MM.1S (cell line): ENCODE results near the gene RPS14.

Experiments used
- DNase-seq: peaks from one replicate; pipeline ENCODE4 v3.0.0-alpha.2; 2015
- H2AFZ ChIP-seq: fragments of 300-600 bp; sonication (generic); 2 replicates; pipeline ENCODE4 v1.6.0; 2016; ENCODE audit warnings: antibody characterized with exemption, low read length
- H3F3A ChIP-seq: fragments of 300-600 bp; sonication (generic); 2 replicates; pipeline ENCODE4 v1.6.1; 2016; ENCODE audit warnings: mild to moderate bottlenecking, antibody characterized with exemption, low read length, moderate library complexity, mixed read lengths; ENCODE audit not compliant: insufficient read depth
- H3K27ac ChIP-seq: fragments of 300-600 bp; sonication (generic); 2 replicates; pipeline ENCODE4 v1.5.1; 2016; ENCODE audit warnings: mild to moderate bottlenecking, low read length
- H3K27me3 ChIP-seq: fragments of 300-600 bp; sonication (generic); replicated peaks from 2 replicates; pipeline ENCODE4 v1.6.0; 2016; ENCODE audit warnings: low read length; ENCODE audit not compliant: insufficient read depth
- H3K36me3 ChIP-seq: fragments of 300-600 bp; sonication (generic); replicated peaks from 2 replicates; pipeline ENCODE4 v1.6.1; 2016; ENCODE audit warnings: mild to moderate bottlenecking, low read length, mixed read lengths; ENCODE audit not compliant: insufficient read depth
- H3K4me1 ChIP-seq: fragments of 300-600 bp; sonication (generic); 2 replicates; pipeline ENCODE4 v1.6.1; 2016; ENCODE audit warnings: low read length, mixed read lengths
- H3K4me2 ChIP-seq: fragments of 300-600 bp; sonication (generic); 2 replicates; pipeline ENCODE4 v1.6.0; 2016; ENCODE audit warnings: low read depth, low read length
- H3K4me3 ChIP-seq: fragments of 300-600 bp; sonication (generic); 2 replicates; pipeline ENCODE4 v1.5.1; 2016; ENCODE audit warnings: low read length, mixed read lengths
- H3K79me2 ChIP-seq: fragments of 300-600 bp; sonication (generic); 2 replicates; pipeline ENCODE4 v1.6.1; 2016; ENCODE audit warnings: mixed run types, low read length, mixed read lengths
- H3K9ac ChIP-seq: fragments of 300-600 bp; sonication (generic); 2 replicates; pipeline ENCODE4 v1.6.1; 2016; ENCODE audit warnings: low read length, mixed read lengths
- H3K9me2 ChIP-seq: fragments of 300-600 bp; sonication (generic); replicated peaks from 2 replicates; pipeline ENCODE4 v1.6.1; 2016; ENCODE audit warnings: mild to moderate bottlenecking, low read length, mixed read lengths; ENCODE audit not compliant: insufficient read depth
- H3K9me3 ChIP-seq: fragments of 300-600 bp; sonication (generic); replicated peaks from 2 replicates; pipeline ENCODE4 v1.6.1; 2016; ENCODE audit warnings: mild to moderate bottlenecking, low read length, mixed read lengths; ENCODE audit not compliant: insufficient read depth
- H4K20me1 ChIP-seq: fragments of 300-600 bp; sonication (generic); 2 replicates; pipeline ENCODE4 v1.6.1; 2016; ENCODE audit warnings: mild to moderate bottlenecking, low read length, moderate library complexity, mixed read lengths; ENCODE audit not compliant: insufficient read depth
- CTCF ChIP-seq: fragments of 300-600 bp; sonication (generic); IDR thresholded peaks from 2 replicates; pipeline ENCODE4 v1.5.1; 2016; ENCODE audit warnings: antibody characterized with exemption, low read length, mixed read lengths
- EZH2 ChIP-seq: fragments of 300-600 bp; sonication (generic); optimal IDR thresholded peaks from 2 replicates; pipeline ENCODE3; 2017; ENCODE audit warnings: low read depth, mild to moderate bottlenecking, antibody characterized with exemption, low read length, mixed read lengths
- EZH2phosphoT487 ChIP-seq: fragments of 300-600 bp; sonication (generic); IDR thresholded peaks from 2 replicates; pipeline ENCODE4 v1.6.1; 2018; ENCODE audit warnings: antibody characterized with exemption, low read length

RPS14 gene

GRCh38 chr5:150402229-150402773 lies 47.2 kb downstream of the RPS14 start:
- Histone ChIP-seq H3K4me1 (no peaks in the 10 kb centered on the region), H3F3A (peaks cover 41% of the 10 kb centered on the region), H3K9ac (no peak overlapping the region), H3K79me2 (peaks cover 21% of the 10 kb centered on the region), H3K4me3 (no peak overlapping the region), H3K9me2 (no peaks in the 10 kb centered on the region), H3K27me3 (no peaks in the 10 kb centered on the region), H3K4me2 (no peak overlapping the region), H2AFZ (no peak overlapping the region), H3K27ac (no peak overlapping the region), H4K20me1 (peaks cover 4% of the 10 kb centered on the region; the same call in 1 of the 2 replicates), H3K36me3 (peaks cover 12% of the 10 kb centered on the region; the same call in 1 of the 2 replicates), H3K9me3 (no peaks in the 10 kb centered on the region)
- DNase-seq, result no peak
- TF ChIP-seq CTCF (no peak), EZH2phosphoT487 (no peak), EZH2 (no peak)

DNA sequence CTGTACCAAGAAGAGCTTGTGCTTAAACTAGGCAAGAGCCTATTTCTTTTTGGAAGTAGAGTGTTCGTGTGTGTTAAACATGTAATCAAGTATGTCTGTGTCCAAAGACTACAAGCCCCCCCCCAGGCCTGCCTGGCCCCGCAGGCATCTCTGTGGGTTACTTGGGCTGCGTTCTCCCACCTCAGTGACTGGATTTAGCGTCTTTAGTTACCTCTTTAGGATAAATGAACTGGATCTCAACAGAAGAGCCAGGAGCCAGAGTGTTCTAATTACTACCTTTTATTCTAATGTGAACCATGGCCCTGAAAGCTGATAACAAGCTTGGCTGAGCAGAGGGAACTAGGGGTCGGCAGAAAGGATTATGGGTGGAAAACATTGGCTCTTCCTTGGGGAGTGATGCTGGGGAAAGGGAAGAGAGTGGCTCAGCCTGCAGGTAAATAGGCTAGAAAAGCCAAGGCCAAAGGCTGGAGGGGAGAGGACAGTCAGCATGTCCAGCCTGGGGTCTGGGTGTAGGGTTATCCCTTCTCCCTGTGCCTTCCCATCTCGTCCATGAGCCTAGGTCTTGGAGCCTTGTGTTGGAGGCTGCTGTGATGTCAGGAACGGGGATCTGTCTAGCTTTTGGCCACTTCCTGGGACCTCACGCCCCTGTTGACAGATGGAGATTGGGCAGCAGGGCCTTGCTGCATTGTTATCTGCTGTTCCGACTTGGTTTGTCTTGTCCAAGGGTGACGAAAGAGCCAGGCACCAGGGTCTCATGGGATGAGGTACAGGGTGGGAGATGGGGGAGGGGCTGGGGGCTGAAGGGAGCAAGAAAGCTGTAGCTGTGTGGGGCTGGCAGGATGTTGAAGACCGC lies 47.9 kb downstream of the RPS14 start:
- Histone ChIP-seq H3K27me3 (no peaks in the 10 kb centered on the region), H3K9me3 (no peaks in the 10 kb centered on the region), H3F3A (peaks cover 41% of the 10 kb centered on the region), H3K9me2 (no peaks in the 10 kb centered on the region), H3K36me3 (peaks cover 8% of the 10 kb centered on the region; the same call in 1 of the 2 replicates), H3K27ac (no peak overlapping the region), H3K4me2 (no peak overlapping the region), H3K9ac (no peak overlapping the region), H3K4me3 (no peak overlapping the region), H2AFZ (no peak overlapping the region), H3K79me2 (peaks cover 14% of the 10 kb centered on the region), H4K20me1 (no peaks in the 10 kb centered on the region; the same call in 1 of the 2 replicates), H3K4me1 (no peaks in the 10 kb centered on the region)
- TF ChIP-seq EZH2phosphoT487 (no peak), EZH2 (no peak), CTCF (no peak)
- DNase-seq, result no peak

DNA sequence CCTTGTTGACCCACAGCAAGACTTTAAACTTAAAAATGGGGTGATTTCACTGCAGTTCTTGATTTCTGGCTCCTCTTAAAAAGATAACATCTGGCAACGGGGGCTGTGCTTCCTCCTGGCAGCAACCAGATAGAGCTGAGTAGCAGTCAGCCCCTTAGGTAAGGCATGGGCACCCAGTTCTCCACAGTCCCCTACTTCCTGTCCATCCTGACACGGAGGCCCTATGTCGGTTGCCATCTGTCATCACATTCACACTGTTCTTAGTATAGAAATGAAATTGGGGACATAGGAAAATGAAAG lies 48.5 kb downstream of the RPS14 start:
- H3K27ac ChIP-seq, result no peak overlapping the region

More for the DNA sequence above, 48.5 kb downstream of the RPS14 start:
- Histone ChIP-seq H3K36me3 (peaks cover 8% of the 10 kb centered on the region; the same call in 1 of the 2 replicates), H3K27me3 (no peaks in the 10 kb centered on the region), H3K4me2 (no peak overlapping the region), H3K9me2 (no peaks in the 10 kb centered on the region), H3K79me2 (peaks cover 10% of the 10 kb centered on the region), H3K9me3 (no peaks in the 10 kb centered on the region), H3F3A (peaks cover 41% of the 10 kb centered on the region), H2AFZ (no peak overlapping the region), H3K4me3 (no peak overlapping the region), H4K20me1 (no peaks in the 10 kb centered on the region; the same call in 1 of the 2 replicates), H3K4me1 (no peaks in the 10 kb centered on the region), H3K9ac (no peak overlapping the region)
- no peak for TF ChIP-seq EZH2phosphoT487
- TF ChIP-seq CTCF, result no peak
- no peak for TF ChIP-seq EZH2
- DNase-seq, result no peak
